ENCODE results near the gene ZNF277. TPM values are rescaled to one million over a fixed set of nuclear protein-coding genes. Genes with fewer than 3 reads are reported as not detected.
"Not testable (repeated sequence)": the region's sequence is repeated elsewhere in the genome, so short reads cannot be mapped to it uniquely, and the experiment has no call there.

The ZNF277 gene
- total RNA-seq, 4 donors from 2014 or later: 14.4 to 44.9 (median 21.4) TPM

GRCh38 chr7:112236597-112236996 lies 30.1 kb downstream of the ZNF277 start:
- no peak overlapping the region for H3K27ac ChIP-seq
- intact Hi-C loops (cut with DNase I; ENCODE audit: low total_unique reads): no loop called here
- TF ChIP-seq POLR2A (IDR thresholded peaks at IDR 0.05) (no peak), CTCF (IDR thresholded peaks at IDR 0.05) (no peak)
- DNase-seq: no peak
- H3K9me3 ChIP-seq: no peaks in the 10 kb centered on the region
- H3K36me3 ChIP-seq: no peaks in the 10 kb centered on the region
- H3K4me1 ChIP-seq: no peaks in the 10 kb centered on the region
- no peak overlapping the region for H3K4me3 ChIP-seq
- H3K27me3 ChIP-seq: no peaks in the 10 kb centered on the region

- Histone ChIP-seq H3K9me3 (no peaks in the 10 kb centered on the region), H3K36me3 (no peaks in the 10 kb centered on the region), H3K4me3 (no peak overlapping the region), H3K27me3 (no peaks in the 10 kb centered on the region), H3K27ac (no peak overlapping the region), H3K4me1 (no peaks in the 10 kb centered on the region)
- TF ChIP-seq POLR2A (IDR thresholded peaks at IDR 0.05): no peak
- no peak for TF ChIP-seq CTCF (IDR thresholded peaks at IDR 0.05)
- no peak for DNase-seq
- intact Hi-C loops (cut with DNase I; ENCODE audit: low total_unique reads): no loop called here
Observed at GRCh38 chr7:112238330-112238729, 31.8 kb downstream of the ZNF277 start.

GRCh38 chr7:112238852-112239610 lies 32.5 kb downstream of the ZNF277 start:
- Histone ChIP-seq H3K27me3 (no peaks in the 10 kb centered on the region), H3K9me3 (no peaks in the 10 kb centered on the region), H3K4me1 (no peaks in the 10 kb centered on the region), H3K27ac (no peak overlapping the region), H3K36me3 (no peaks in the 10 kb centered on the region), H3K4me3 (no peak overlapping the region)
- DNase-seq: no peak
- intact Hi-C loops (cut with DNase I; ENCODE audit: low total_unique reads): no loop called here
- TF ChIP-seq POLR2A (IDR thresholded peaks at IDR 0.05): no peak
- no peak for TF ChIP-seq CTCF (IDR thresholded peaks at IDR 0.05)

- H3K36me3 ChIP-seq: no peaks in the 10 kb centered on the region
- no peak overlapping the region for H3K27ac ChIP-seq
- no peaks in the 10 kb centered on the region for H3K27me3 ChIP-seq
- H3K9me3 ChIP-seq: no peaks in the 10 kb centered on the region
- H3K4me3 ChIP-seq: no peak overlapping the region
- intact Hi-C loops (cut with DNase I; ENCODE audit: low total_unique reads): no loop called here
- no peak for TF ChIP-seq CTCF (IDR thresholded peaks at IDR 0.05)
- no peak for TF ChIP-seq POLR2A (IDR thresholded peaks at IDR 0.05)
- no peaks in the 10 kb centered on the region for H3K4me1 ChIP-seq
- no peak for DNase-seq
Observed at GRCh38 chr7:112248598-112248997, 42.1 kb downstream of the ZNF277 start.

GRCh38 chr7:112249967-112250366 lies 43.5 kb downstream of the ZNF277 start:
- intact Hi-C loops (cut with DNase I; ENCODE audit: low total_unique reads); H3K9me3 ChIP-seq; H3K27ac ChIP-seq; DNase-seq; H3K4me1 ChIP-seq; H3K36me3 ChIP-seq; H3K4me3 ChIP-seq; H3K27me3 ChIP-seq: not testable (repeated sequence)
